GM21723 (cell line): ENCODE measurements around the gene ABCA8.
"Not testable (repeated sequence)": the region's sequence is repeated elsewhere in the genome, so short reads cannot be mapped to it uniquely, and the experiment has no call there.

Source experiments
- ATAC-seq: cut with Tn5 transposase; IDR thresholded peaks from one replicate; pipeline ENCODE4 v1.9.1; 2021; ENCODE audit warnings: mild to moderate bottlenecking, moderate library complexity; ENCODE audit not compliant: unreplicated experiment

ABCA8 gene

GRCh38 chr17:68834328-68834836, 120.8 kb downstream of the ABCA8 start:
- ATAC-seq = no peak

DNA sequence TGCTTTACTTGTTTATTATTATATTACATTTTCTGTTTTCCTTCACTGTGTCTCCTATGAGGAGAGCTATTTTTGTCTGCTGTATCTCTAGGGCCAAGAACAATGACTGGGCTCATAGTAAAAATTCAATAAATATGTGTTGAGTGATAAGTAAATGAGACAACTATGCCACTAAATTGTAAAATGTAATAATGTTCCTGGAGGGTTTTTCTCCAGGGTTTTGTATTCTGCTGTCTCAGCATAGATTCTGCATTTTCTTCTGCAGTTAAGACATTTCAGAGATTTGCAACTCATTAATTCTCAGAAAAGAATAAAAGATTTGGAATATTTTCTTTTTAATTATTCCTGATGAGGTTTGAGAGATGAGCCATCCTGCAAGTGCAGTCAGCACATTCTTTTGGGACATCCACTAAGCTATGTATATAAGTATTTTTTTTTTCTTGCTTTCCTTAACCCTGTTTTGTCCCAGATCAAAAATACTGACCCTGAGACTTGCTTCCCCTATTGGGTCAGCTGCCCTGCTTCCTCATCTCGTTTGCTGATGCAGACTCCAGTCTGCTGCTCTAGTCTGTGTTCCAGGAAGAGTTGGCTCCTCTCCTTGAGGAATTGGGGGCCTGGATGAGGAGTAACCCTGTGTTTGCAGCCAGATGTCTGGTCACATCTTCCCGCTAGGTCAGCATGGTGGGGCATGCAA, 122.9 kb downstream of the ABCA8 start:
- ATAC-seq = no peak

DNA sequence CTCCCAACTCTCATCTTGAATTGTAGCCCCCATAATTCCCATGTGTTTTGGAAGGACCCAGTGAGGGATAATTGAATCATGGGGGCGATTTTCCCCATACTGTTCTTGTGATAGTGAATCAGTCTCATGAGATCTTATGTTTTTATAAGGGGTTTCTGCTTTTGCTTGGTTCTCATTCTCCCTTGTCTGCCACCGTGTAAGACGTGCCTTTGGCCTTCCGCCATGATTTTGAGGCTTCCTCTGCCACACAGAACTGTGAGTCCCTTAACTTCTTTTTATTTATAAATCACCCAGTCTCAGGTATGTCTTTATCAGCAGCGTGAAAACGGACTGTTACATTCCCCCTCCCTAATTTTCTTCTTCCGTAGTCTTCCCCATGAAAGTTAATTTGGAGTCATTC, 124.0 kb downstream of the ABCA8 start:
- ATAC-seq = no peak

- ATAC-seq = no peak
Observed at GRCh38 chr17:68830313-68830712, 124.9 kb downstream of the ABCA8 start.

- no peak for ATAC-seq
Observed at GRCh38 chr17:68829211-68829610, 126.0 kb downstream of the ABCA8 start.

GRCh38 chr17:68824707-68825106, 130.5 kb downstream of the ABCA8 start:
- no peak for ATAC-seq

DNA sequence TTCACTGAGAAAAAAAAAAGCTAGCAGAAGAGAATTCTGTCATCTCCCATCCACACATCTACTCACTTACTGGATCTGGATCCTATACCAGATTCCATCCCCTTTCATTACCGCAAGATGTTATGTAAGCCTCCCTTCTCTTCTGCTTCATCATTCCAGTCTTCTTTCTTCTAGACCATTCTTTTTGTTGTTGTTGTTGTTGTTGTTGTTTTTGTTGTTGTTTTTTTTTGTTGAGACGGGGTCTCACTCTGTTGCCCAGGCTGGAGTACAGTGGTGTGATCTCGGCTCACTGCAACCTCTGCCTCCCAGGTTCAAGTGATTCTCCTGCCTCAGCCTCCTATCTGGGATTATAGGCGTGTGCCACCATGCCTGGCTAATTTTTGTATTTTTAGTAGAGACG, 131.0 kb downstream of the ABCA8 start:
- ATAC-seq = not testable (repeated sequence)

- ATAC-seq = no peak
Observed at GRCh38 chr17:68822719-68823289, 132.4 kb downstream of the ABCA8 start.

- ATAC-seq = no peak
Observed at GRCh38 chr17:68821860-68822696, 133.1 kb downstream of the ABCA8 start.

DNA sequence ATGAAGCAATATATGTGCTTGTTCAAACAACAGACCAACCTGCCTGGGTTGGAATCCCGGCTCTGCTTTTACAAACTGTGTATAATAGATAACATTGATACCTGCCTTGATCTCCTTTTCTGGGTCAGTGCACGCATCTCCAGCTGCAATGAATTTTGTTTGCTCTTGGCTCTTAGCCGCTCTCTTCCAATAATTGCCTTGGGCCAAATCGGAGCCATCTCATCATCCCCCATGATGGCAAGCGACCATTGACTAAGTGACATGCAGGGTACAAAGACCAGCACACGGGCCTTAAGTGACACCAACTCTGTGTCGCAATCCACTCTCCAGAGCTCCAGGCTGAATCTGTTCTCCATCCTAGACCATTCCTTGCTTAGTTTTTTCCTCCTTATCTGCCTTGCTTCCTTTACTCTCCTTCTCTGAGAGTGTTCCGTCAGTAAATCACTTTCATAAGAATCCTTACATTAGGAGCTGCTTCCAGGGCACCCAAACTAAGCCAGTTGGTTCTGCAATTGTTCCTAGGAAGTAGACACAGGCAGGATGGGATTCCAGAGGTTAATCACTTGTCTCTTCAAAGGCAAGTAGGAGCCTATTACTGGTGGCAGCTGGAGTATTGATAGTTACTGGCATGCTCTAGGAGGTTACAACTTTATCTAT, 134.2 kb downstream of the ABCA8 start:
- no peak for ATAC-seq

- ATAC-seq = no peak
Observed at GRCh38 chr17:68820476-68820824, 134.7 kb downstream of the ABCA8 start.

GRCh38 chr17:68819465-68819864, 135.7 kb downstream of the ABCA8 start:
- ATAC-seq = no peak
